NCI-H1105 treated with DMSO at 0.1 percent for 48 hours (cell line): ENCODE results near the gene VIT.
"Not testable (repeated sequence)": the region's sequence is repeated elsewhere in the genome, so short reads cannot be mapped to it uniquely, and the experiment has no call there.

Experiments
- DNase-seq: peaks from one replicate; lab custom pipeline; 2025; lab: John Stamatoyannopoulos, UW

Gene VIT

DNA sequence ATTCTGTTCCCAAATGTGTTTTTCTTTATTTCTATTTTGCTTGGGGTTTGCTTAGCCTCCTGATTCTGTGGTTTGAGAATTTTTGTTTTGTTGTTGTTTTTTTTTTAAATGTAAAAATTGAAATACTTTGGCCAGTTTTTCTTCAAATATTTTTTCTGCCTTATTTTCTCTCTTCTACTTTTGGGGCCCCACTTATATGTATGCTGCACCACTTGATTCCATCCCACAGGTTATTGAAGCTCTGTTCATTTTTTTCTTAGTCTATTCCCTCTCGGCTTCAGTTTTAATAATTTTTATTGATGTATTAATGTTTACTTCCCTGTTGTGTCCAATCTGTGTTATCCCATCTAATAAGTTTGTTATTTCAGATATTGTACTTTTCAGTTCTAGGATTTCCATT lies 17.7 kb upstream of the VIT start:
- no peak for DNase-seq

DNA sequence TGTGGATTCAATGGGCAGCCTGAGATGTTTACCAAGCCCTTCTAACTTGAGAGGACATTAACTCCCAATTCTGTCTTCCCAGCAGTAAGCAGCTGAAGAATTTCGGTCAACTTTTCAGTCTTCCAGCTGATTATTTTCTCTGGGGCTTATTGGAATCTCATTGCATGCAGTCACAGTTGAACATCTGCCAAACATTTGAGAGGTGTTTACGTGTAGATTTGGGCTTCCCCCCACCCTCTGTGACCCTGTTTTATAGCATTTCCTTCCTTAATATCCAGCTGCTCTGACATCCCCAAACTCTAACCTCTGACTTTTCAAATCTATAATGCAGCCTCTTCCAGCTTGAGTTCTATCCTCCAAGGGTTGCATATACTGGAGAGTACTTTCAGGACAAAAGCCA lies 16.5 kb upstream of the VIT start:
- DNase-seq: no peak

DNA sequence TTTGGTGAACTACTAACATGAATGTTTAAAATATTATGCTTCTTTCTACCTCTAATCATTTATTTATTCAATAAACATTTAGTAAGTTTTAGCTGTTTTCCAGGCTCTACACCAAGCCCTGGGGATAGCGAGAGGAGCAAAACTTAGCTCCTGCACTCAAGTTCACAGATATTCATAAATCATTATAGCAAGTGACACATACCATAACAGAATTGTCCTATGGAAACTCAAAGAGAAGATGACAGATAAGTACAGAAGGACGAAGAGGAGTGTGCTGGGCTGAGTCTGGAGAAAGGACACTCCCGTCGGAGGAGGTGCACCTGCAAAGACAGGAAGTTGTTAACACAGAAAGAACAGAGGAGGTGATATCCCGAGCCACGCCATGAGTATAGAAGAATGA lies 13.9 kb upstream of the VIT start:
- DNase-seq: no peak

DNA sequence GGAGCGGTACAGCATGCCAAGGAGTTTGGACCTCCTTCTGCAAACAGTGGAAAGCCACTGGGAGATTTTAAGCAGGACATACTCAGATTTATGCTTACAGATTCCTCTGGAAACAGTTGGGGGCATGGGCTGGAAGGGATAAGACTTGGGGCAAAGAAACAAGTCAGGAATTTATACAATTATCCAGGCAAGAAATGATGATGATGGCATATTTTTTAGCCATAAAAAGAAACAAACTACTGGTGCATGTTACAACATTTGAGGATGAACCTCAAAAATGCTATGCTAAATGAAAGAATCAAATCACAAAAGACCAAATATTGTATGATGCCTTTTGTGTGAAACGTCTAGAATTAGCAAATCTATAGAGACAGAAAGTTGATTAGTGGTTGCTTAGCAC lies 13.5 kb upstream of the VIT start:
- no peak for DNase-seq

DNA sequence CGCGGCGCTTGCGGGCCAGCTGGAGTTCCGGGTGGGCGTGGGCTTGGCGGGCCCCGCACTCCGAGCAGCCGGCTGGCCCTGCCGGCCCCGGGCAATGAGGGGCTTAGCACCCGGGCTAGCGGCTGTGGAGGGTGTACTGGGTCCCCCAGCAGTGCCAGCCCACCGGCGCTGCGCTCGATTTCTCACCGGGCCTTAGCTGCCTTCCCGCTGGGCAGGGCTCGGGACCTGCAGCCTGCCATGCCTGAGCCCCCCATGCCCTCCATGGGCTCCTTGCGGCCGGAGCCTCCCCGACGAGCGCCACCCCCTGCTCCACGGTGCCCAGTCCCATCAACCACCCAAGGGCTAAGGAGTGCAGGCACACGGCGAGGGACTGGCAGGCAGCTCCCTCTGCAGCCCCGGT lies 8.2 kb upstream of the VIT start:
- DNase-seq: not testable (repeated sequence)

DNA sequence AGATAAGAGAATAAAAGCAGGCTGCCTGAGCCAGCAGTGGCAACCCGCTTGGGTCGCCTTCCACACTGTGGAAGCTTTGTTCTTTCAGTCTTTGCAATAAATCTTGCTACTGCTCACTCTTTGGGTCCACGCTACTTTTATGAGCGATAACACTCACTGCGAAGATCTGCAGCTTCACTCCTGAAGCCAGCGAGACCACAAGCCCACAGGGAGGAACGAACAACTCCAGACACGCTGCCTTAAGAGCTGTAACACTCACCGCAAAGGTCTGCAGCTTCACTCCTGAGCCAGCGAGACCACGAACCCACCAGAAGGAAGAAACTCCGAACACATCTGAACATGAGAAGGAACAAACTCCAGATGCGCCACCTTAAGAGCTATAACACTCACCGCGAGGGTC lies 7.5 kb upstream of the VIT start:
- DNase-seq: not testable (repeated sequence)

DNA sequence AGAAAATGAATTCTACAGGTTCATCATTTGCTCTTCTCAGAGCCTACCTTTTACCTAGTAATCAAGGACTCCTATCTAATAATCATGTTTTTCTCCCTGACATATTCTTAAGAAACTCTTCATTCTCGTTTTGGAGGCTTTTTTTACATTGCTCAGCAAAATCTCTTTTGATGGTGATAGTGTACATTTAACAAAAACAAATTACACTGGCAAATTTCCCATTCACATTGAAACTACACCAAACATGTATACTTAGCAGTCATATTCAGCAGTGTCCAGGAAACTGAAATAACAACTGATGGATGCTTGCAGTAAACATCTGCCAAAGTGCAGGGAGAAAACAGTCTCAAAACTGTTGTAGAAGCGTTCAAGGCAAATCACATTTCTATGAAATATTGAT lies 4.4 kb upstream of the VIT start:
- DNase-seq: no peak

DNA sequence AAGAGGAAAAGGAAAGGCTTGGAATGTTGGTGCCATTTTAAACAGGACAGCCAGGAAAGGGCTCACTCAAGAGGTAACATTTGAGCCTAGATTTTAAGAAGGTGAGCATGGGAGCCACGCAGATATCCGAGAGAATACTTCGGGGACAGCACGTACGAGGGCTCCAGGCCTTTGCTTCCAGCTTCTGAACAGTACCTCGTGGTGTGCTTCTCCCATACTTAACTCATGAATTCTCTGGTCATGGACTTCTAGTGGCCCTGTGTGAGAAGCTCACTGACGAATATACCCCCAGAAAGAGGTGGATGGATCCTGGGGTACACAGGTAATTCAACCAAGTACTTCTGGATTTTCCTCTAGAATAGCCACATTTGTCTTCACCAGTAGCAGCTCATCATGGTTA lies 2.7 kb upstream of the VIT start:
- no peak for DNase-seq

DNA sequence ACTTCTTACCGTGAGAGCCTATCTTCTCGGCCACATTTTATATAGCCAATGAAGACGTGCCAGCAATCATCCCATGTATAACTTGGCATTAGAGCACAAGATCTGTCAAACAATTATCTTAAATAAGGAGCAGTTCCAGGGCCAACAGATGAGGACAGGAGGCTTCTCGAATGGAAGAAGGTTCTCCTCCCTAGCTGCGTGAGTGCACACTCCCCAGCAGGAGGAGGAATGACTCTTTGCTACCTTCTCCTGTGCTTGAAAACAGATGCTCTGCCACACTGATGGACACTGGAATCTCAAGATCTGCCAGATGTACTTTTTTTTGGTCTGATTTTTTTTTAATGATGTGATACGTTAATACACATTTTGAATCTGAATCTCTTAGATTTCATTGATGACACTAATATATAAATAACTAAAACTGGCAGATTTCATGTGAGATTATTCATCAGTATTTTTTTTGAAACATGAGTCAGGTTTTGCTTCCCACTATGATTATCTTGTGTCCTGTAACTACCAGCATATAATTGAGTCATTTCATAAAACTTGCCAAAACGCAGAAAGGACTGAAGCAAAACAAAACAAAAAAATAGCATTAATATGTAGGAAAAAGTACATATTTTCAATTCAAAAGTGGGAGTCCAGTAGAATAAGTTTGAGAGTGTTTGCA lies 626 bp upstream of the VIT start:
- no peak for DNase-seq

DNA sequence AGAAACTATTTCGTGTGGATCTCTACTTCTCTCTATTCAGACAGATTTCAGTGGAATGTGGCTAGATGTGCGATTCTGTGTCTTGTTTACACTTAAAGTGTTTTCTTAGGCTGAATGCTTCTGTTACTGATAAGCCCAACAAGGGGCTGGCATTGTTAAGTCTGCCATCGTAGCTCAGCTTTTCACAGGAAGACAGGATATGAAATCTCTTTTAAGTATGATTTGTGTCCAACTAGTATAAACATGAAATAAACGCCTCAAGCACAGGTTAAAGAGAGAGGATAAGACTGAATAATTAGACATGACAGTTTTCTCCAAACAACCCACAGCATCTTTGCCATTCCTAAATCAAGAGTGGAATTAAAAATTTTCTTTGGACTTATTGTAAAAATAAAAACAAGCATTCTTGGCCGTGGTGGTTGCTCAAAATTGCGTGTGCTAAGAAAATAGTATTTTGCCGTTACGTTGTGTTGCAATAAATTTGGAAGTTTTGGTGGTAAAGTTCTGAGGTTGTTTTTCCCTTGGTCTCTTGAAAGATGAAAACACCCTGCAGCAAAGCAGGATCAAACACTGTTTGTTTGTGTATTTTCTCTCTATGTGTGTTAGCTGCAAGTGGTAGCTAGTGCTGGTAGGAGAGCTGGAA lies 1.0 kb downstream of the VIT start:
- no peak for DNase-seq

DNA sequence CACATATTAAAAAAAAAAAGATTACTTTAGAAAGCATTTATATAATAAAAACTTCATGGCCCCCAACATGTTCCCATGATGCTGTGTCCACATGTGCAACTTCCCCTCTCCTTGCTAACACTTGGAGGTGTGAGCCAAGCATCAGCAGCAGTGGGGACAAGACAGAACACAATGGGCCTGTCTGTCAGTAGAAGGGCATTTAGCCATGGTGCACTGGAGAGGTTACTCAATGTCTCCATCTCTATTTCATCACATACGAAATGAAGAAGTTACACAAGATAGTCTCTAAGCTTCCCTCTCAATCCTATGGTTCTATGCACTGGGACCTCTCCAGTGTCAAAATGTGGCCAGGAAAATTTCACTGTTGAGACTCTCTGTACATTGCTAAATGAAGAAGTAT lies 2.5 kb downstream of the VIT start:
- no peak for DNase-seq

DNA sequence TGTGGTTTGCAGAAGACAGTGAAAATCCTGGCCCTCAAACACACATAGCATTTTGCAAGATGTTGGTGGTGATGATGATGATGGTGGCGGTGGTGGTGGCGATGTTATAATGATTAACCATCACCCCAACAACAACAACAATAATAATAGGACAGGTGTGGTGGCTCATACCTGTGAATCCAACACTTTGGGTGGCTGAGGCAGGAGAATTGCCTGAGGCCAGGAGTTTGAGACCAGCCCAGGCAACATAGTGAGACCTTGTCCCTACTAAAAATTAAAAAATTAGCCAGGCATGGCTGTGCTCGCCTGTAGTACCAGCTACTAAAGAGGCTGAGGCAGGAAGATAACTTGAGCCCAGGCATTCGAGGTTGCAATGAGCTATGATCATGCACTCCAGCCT lies 3.8 kb downstream of the VIT start:
- no peak for DNase-seq

DNA sequence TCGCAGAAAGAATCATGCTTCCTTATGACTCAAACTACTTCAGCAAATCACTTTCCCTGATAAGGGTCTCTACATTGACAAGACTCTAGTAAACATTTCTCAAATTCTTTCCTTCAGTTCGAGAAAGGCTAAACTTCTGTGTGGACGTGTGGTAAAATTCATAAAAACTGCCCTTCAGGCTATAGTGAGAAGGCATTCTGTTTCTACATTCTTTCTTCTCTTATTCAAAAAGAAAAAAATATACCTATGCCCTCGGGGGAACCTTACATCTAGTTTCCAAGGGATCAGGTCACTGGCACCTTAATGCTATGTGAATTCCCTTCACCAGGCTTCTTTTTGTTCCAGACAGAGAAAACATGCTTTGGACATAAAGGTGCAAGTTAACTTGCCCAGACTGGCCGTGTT lies 4.9 kb downstream of the VIT start:
- no peak for DNase-seq

DNA sequence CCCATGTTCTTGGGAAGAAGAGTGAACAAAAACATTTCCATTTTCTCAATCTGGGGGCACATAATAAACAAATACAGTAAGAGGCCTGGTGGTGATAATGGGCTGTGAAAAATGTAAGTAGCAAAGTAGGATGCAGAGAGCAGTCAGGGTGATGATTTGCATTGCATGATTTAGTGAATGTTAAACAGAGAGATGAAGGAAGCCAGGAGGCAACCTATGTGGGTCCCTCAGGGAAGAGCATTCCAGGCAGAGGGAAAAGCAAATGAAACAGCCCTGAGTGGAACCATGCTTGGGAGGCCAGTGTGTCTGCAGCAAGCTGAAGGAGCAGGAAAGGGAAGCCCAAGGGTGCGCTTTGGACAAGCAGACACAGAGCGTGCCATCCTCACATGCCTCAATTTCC lies 5.4 kb downstream of the VIT start:
- DNase-seq: no peak

DNA sequence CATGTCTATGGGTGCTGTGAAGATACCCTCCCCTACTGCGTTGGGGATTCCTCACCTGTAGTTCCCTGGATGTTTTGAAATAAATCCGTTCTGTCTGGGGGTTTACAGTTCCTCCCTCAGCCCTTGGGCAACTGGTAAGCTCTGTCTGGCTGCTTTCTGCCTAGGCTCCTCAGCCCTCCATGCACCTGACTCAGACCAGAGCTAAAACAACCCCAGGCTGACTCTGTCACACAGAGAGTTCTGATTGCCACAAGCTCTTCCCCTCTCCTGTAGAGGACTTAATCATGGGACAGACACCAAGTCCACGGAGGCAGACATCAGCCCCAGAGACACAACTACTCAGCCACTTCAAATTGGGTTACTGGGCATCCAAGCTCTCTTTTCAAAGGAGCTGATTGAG lies 6.3 kb downstream of the VIT start:
- DNase-seq: no peak

DNA sequence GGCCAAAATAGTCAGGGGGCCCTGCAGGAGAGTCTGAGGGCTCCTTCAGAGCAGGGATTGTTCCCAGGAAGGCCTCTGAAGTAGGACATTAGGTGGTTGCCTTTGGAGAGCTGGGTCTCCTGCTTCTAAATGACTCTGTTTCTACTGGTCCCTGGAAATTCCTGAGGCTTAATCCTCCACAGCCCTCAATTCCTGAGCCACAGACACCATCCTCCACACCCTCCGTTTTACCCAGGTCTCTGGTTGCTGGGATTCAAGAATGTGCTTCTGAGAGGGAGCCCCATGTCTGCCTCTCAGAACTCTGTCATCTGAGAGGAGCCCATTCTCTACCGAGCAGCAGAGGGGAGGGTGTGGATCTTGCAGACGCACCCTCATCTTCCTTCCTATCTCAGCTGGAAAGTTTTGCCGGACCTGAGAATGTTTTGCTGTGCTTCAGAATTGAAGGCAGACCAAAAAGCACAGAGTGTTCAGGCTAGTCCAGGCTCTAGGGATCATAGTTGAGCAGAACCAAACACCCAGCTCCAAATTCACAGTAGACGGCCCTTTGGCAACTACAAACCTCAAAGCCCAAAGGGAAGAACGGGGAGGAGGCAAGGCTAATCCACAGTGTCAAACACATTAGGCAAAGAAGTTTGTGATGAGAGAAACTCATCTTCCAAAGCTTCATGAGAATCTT lies 8.1 kb downstream of the VIT start:
- no peak for DNase-seq

DNA sequence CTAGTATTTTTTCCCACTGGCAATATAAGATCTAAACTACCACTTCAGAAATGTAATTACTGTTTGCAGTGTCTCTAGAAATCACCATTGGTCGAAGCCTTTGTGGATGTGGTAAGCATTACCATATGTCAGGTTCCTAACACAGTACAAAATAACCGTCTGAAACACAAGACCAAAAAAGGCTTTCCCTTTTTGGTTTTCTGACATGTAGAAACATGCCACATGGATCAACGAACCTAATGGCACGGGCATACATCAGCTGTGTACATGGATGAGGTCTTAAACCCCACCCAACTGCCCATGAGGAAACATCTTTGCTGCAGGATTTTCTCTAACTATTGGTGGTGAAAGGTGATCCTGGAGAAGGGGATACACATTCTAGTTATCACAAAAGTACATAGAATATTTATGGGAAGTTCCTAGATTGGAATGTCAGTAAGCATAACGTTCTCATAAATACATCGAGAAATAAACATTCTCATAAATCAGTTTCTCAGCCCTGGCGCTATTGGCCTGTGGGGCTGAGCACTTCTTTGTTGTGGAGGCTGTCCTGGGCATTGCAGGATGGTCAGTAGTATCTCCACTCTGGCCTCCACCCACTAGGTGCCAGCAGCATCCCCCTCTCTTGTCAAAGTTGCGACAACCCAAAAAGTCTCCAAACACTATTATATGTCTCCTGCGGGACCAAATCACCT lies 9.0 kb downstream of the VIT start:
- no peak for DNase-seq

DNA sequence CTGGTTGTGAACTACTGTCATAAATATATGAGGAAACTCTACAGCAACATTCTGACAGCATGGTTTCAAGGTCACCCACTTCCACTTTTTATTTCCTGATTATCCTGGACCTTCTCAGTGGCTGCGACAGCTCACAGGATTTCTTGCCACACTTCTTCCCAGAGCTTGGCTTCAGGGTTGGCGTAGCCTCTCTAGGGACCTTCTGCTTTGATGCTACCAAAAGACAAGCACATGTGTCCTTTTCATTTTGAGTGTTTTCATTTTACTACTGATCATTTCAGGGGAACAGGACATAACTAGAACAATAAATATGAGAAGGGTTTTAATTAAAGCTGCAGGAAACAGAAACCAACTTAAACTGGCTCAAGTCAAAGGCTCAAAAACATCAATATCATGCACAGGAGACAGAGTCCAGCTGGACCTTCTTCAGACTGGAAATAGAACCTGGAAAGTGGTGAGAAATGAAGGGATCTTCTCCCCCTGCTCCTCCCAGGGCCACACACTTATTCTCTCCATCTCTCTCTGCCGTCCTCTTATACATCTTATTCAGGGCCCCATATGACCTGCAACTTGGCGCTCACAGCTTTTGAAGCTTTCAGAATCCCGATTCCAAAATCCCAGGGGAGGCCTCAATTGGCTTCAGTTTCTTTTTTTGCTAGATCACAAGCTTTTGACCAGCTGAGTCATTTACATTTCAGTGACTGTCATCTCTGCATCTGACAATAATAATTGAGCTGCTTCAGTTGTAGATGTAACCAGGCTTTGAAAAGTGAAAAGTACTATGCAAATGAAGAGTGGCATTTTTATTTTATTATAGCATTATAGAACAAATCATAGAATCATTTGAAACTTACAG lies 9.7 kb downstream of the VIT start:
- DNase-seq: no peak

DNA sequence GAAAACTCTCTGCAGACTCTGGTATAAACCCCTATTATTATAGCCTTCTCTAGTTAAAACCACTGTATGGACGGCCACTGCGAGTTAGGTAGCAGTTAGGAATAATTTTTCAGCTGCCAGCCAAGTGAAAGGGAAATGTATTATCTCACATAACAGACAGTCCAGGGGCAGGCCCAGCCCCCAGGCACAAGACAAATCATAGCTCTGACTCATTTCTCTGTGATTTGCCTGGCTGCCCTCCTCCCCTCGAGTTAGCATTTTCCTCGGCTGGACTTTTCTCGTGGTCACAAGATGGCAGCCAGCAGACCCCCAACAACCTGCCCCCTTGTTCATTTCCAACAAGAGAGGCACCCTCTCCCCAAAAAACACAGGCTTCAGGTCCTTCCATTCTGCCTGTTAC lies 10.5 kb downstream of the VIT start:
- DNase-seq: no peak

DNA sequence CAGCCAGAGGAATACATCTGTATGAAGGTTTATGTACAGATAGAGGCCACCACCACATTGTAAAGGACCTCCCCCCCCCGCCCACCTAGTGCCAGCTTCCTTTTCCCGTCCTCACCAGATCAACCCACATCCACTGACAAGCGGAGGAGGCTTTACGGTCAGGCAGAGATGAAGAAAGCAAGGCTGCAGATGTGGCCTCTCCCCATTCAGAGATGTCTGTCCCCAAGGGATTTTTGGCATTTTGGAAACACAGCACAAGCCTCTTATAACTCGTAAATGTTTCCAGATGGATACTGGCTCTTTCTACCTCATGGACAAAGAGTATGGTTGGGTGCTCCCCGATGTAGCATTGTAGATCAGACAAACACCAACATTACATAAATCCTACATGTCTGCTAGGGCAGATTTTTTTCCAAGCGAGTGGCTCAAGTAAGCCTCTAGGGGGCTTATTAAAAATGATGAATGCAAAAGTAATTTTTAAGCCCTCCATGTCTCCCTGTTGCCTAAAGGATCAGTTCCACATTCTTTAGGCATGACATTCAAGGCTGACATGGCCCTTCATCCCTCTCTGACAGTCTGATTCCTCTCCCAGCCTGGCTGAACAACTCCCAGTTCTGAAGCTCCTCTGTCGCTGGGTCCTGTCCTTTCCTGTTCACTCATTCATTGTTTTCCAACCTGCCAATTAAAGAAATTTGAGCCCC lies 11.7 kb downstream of the VIT start:
- no peak for DNase-seq

DNA sequence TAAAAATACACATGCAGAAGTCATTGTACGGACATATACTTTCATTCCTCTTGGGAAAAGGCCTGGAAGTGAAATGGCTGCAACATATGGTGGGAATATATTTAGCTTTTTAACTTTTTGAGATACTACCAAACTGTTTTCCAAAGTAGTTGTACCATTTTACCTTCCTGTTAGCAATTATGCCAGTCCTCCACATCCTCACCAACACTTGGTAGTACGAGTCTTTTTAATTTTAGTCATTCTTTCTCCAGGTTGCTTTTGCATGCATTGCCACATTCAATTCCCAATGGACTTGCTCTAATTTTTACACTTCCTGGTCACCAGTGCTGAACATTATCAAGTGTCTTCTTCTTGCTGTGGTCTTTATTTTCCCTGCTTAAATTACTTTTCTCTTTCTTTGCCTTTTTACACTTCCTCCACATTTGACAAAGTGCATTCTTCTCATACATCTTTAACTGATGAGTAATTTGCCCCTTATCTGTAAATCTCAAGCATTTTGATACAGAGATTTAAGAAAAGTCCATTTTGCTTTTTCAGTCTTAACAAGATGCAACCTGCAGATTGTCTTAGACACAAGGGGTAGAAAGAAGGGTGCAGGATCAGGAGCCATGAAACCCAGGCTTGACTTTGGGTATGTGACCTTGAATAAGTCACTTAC lies 14.5 kb downstream of the VIT start:
- DNase-seq: no peak
